Pancreas (tissue), 10 donors: ENCODE measurements around the gene TMEM271. TPM values are rescaled to one million over a fixed set of nuclear protein-coding genes. Genes with fewer than 3 reads are reported as not detected.

Source experiments
- ATAC-seq, 4 donors: fragments of 200-7000 bp; cut with Tn5 transposase; one replicate each; pipeline versions ENCODE4 v1.8.0 to v1.9.1; 2020; ENCODE audit warnings: mild to moderate bottlenecking in 4 of 4, moderate library complexity in 4 of 4
- DNase-seq, 6 donors: peaks; one replicate each; pipeline ENCODE4 v3.0.0-alpha.2; 2020
- FAIRE-seq: peaks from 2 replicates; lab custom pipeline; 2012; peaks lifted over from hg19 to GRCh38; lab: Jason Lieb, UNC
- H3K27ac ChIP-seq, 4 donors: fragments of 200-600 bp; sonication (generic); 1 replicate in 3 of 4; 2 replicates in 1 of 4; pipeline versions ENCODE4 v1.5.0 to v1.8.0; 2020
- H3K27me3 ChIP-seq, 4 donors: fragments of 200-600 bp; one replicate each; pipeline ENCODE4 v1.8.0; 2021
- H3K36me3 ChIP-seq, 3 donors: fragments of 200-600 bp; sonication (generic) in 1 of 3; one replicate each; pipeline versions ENCODE4 v1.5.0 to v1.8.0; 2020 to 2021
- H3K4me1 ChIP-seq, 3 donors: fragments of 200-600 bp; one replicate each; pipeline ENCODE4 v1.8.0; 2021
- H3K4me3 ChIP-seq, 4 donors: fragments of 200-600 bp; sonication (generic) in 2 of 4; one replicate each; pipeline versions ENCODE4 v1.5.0 to v1.8.0; 2020 to 2021
- H3K9me3 ChIP-seq, 4 donors: fragments of 200-600 bp; one replicate each; pipeline ENCODE4 v1.8.0; 2021
- CTCF ChIP-seq, 4 donors: fragments of 200-600 bp; sonication (generic) in 3 of 4; IDR thresholded peaks; one replicate each; pipeline versions ENCODE4 v1.5.0 to v1.8.0; 2021; ENCODE audit warnings: antibody characterized with exemption in 4 of 4
- WGBS, 2 donors: extraction: QIAGEN DNeasy Blood & Tissue Kit; methylation state at CpG; one replicate each; pipeline ENCODE4 v1.1.7; 2013; 5-methylcytosine and 5-hydroxymethylcytosine counted together
- intact Hi-C, 3 donors: fragments of 100-400 bp; cut with DNase I; formaldehyde crosslinking; loops; one replicate each; pipeline versions ENCODE4 v1.11.1 to v1.14.2; 2022
- polyA plus RNA-seq, 2 donors: library from polyadenylated mRNA; stranded (reverse); fragments of 200-250 nt; gene quantifications; one replicate each; pipeline ENCODE4 v1.2.3, GENCODE V29; 2013
- total RNA-seq, 6 donors: library from RNA; stranded (reverse); fragmentation: NEBNext Ultra II Directional in 4 of 6; extraction: Animal tissue kit (Norgen Biotek cat#: 25700) in 4 of 6; gene quantifications; one replicate each; pipeline versions ENCODE4 v1.2.1 to v1.2.4, GENCODE V29; 2021 to 2023
- donor health status: healthy with polysubstance abuse.
- donor health status: DM: no; HTN: no; CAD: no; lungs with moderate emphysema.
- donor health status: DM: no; HTN: no; CAD: no.
- donor health status: control.
- donor health status: control.
- donor health status: Bipolar disorder and iron deficiency.
- donor health status: DM: yes; HTN: yes; CAD: no.
- donor health status: DM: no; HTN: no; CAD: no.
- donor health status: DM: no; HTN: no; CAD: no.
- donor health status: DM: yes; HTN: yes; CAD: no.

TMEM271 gene
- total and polyA plus RNA-seq, 8 donors: 0.04 to 0.35 (median 0.23) TPM; not detected in 2

DNA sequence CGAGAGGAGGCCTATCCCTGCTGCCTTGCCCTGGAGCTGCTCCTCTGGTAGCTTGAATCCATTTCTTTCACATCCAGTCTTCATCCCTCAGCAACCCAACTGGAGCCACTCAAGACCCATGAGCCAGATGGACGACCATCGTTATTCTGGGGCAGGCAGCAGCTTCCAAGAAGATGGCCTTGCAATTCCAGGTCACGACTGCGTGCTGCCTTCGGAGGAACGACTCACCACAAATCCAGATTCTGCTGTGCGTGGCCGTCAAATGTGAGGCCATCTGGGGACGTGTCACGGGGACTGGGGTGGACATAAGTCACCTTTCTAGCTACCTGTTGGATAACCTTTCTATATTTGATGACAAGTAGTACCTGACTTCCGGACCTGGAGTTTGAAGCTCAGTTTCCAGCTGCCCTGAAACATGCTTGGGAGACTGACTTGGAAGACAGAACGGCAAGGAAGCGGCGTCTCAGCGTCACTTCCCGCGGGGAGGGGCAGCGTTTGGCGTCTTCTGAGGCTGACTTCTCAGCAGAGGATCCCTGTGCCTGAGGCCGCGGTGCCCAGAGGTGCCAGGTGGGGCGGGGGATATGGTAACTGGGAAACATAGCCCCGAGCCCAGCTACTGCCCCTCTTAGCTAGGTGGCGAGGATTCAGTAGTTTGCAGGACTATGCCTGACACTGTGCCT is 11.7 kb upstream of the TMEM271 start:
- FAIRE-seq (no peak), ATAC-seq (no peak), DNase-seq (no peak)
- no peaks in the 10 kb centered on the region for H3K9me3 ChIP-seq
- H3K4me1 ChIP-seq: no peaks in the 10 kb centered on the region
- no peak overlapping the region for H3K27ac ChIP-seq
- no peak for TF ChIP-seq CTCF (IDR thresholded peaks at IDR 0.05)
- WGBS, 2 donors: 70 to 71% methylated on average over 25 of the region's 25 CpGs
- peaks cover 0 to 10% (median 0%) of the 10 kb centered on the region in 4 donors for H3K27me3 ChIP-seq
- no peak overlapping the region for H3K4me3 ChIP-seq
- H3K36me3 ChIP-seq: no peaks in the 10 kb centered on the region
- intact Hi-C loops: no loop called here

- no peak for ATAC-seq
- intact Hi-C loops: no loop called here
- WGBS, 2 donors: 66 to 81% methylated on average over 2 of the region's 2 CpGs
- TF ChIP-seq CTCF (IDR thresholded peaks at IDR 0.05): no peak
- H3K4me1 ChIP-seq: no peaks in the 10 kb centered on the region
- no peak overlapping the region for H3K27ac ChIP-seq
- no peaks in the 10 kb centered on the region for H3K36me3 ChIP-seq
- no peaks in the 10 kb centered on the region for H3K9me3 ChIP-seq
- no peak for FAIRE-seq
- H3K4me3 ChIP-seq: no peak overlapping the region
- peaks cover 0 to 10% (median 0%) of the 10 kb centered on the region in 4 donors for H3K27me3 ChIP-seq
- no peak for DNase-seq
Measured at GRCh38 chr4:583820-584219, 7.7 kb upstream of the TMEM271 start.

GRCh38 chr4:581753-582361 is 5.8 kb upstream of the TMEM271 start:
- H3K36me3 ChIP-seq: no peaks in the 10 kb centered on the region
- no peak for ATAC-seq
- intact Hi-C loops: no loop called here
- H3K9me3 ChIP-seq: no peaks in the 10 kb centered on the region
- no peak for DNase-seq
- H3K4me1 ChIP-seq: no peaks in the 10 kb centered on the region
- no peak for FAIRE-seq
- 37 to 46% methylated on average over 9 of the region's 9 CpGs for WGBS, 2 donors
- H3K27ac ChIP-seq: no peak overlapping the region
- H3K4me3 ChIP-seq: no peak overlapping the region
- no peak for TF ChIP-seq CTCF (IDR thresholded peaks at IDR 0.05)
- H3K27me3 ChIP-seq: peaks cover 0 to 10% (median 0%) of the 10 kb centered on the region in 4 donors

GRCh38 chr4:581181-581580 is 5.1 kb upstream of the TMEM271 start:
- Histone ChIP-seq H3K4me3 (no peak overlapping the region), H3K9me3 (no peaks in the 10 kb centered on the region), H3K4me1 (no peaks in the 10 kb centered on the region), H3K36me3 (no peaks in the 10 kb centered on the region), H3K27ac (no peak overlapping the region), H3K27me3 (peaks cover 0 to 7% (median 0%) of the 10 kb centered on the region in 4 donors)
- intact Hi-C loops: no loop called here
- DNase-seq (no peak), FAIRE-seq (no peak), ATAC-seq (no peak)
- TF ChIP-seq CTCF (IDR thresholded peaks at IDR 0.05): no peak
- 24 to 34% methylated on average over 6 of the region's 6 CpGs for WGBS, 2 donors
